ENCODE data around the gene TBC1D8. TPM values are rescaled to one million over a fixed set of nuclear protein-coding genes. Genes with fewer than 3 reads are reported as not detected.

TBC1D8 gene
- polyA plus RNA-seq, 3 donors = 16.1 to 78.0 (median 22.4) TPM

- peaks cover 49 to 67% of the 10 kb centered on the region in 2 donors for H3K36me3 Mint-ChIP-seq
- no peak overlapping the region for H3K27ac ChIP-seq (ENCODE audit: low read depth in 1 of 2, low read length in 2 of 2)
- H3K36me3 ChIP-seq (replicated peaks in 1 of 2; ENCODE audit: control insufficient read depth in 1 of 2, insufficient read depth in 2 of 2, low read length in 2 of 2) = peaks cover 43 to 84% of the 10 kb centered on the region in 2 donors
- no peak overlapping the region for H2AFZ ChIP-seq (ENCODE audit: insufficient read depth, low read depth, low read length, poor library complexity, severe bottlenecking)
- H3K4me1 Mint-ChIP-seq = no peaks in the 10 kb centered on the region
- peak overlapping the region in 2 of 7 donors; percentile 10 to 21 for H3K27ac Mint-ChIP-seq
- H3K4me2 ChIP-seq (replicated peaks; ENCODE audit: extremely low read depth, low read length, poor library complexity, severe bottlenecking) = no peak overlapping the region
- peaks cover 19% of the 10 kb centered on the region for H4K20me1 ChIP-seq (ENCODE audit: insufficient read depth, low read length)
- peaks cover 0 to 3% (median 0%) of the 10 kb centered on the region in 3 donors for H3K27me3 Mint-ChIP-seq (ENCODE audit: low read depth in 3 of 3)
- WGBS (ENCODE audit: insufficient coverage) = 92% methylated on average over 5 of the region's 8 CpGs
- no peaks in the 10 kb centered on the region for H3K27me3 ChIP-seq (ENCODE audit: control insufficient read depth in 2 of 2, insufficient read depth in 2 of 2, low read length in 2 of 2)
- intact Hi-C loops (cut with micrococcal nuclease) = loop anchor here in 1 of 2 donors (10.0 kb wide), 1 partner anchor 816 kb away; no protein-coding TSS in a partner anchor
- no peak for TF ChIP-seq CTCF (IDR thresholded peaks at IDR 0.05)
- no peak overlapping the region for H3K4me3 ChIP-seq (replicated peaks in 1 of 3; ENCODE audit: low read depth in 2 of 3, low read length in 3 of 3)
- no peaks in the 10 kb centered on the region for H3K9me3 ChIP-seq (replicated peaks in 1 of 2; ENCODE audit: control insufficient read depth in 1 of 2, insufficient read depth in 1 of 2, low read length in 2 of 2)
- no peaks in the 10 kb centered on the region for H3K79me2 ChIP-seq (ENCODE audit: insufficient read depth, low read length)
- DNase-seq = no peak
- no peak overlapping the region for H3K9ac ChIP-seq (ENCODE audit: insufficient read depth, low read length, poor library complexity, severe bottlenecking)
- no peaks in the 10 kb centered on the region for H3K4me1 ChIP-seq (ENCODE audit: control insufficient read depth in 1 of 2, insufficient read depth in 2 of 2, low read length in 2 of 2)
- no peak overlapping the region for H3K4me3 Mint-ChIP-seq
- H3K9me3 Mint-ChIP-seq = no peaks in the 10 kb centered on the region
Observed at GRCh38 chr2:101018934-101019333, 132.2 kb downstream of the TBC1D8 start.

GRCh38 chr2:101017371-101017770 is 133.8 kb downstream of the TBC1D8 start:
- Histone ChIP-seq H3K27ac (ENCODE audit: low read depth in 1 of 2, low read length in 2 of 2) (no peak overlapping the region), H4K20me1 (ENCODE audit: insufficient read depth, low read length) (peaks cover 34% of the 10 kb centered on the region), H3K4me1 (ENCODE audit: control insufficient read depth in 1 of 2, insufficient read depth in 2 of 2, low read length in 2 of 2) (no peaks in the 10 kb centered on the region), H3K79me2 (ENCODE audit: insufficient read depth, low read length) (peaks cover 4% of the 10 kb centered on the region), H3K36me3 (replicated peaks in 1 of 2; ENCODE audit: control insufficient read depth in 1 of 2, insufficient read depth in 2 of 2, low read length in 2 of 2) (peaks cover 47 to 80% of the 10 kb centered on the region in 2 donors), H3K4me3 (replicated peaks in 1 of 3; ENCODE audit: low read depth in 2 of 3, low read length in 3 of 3) (no peak overlapping the region), H2AFZ (ENCODE audit: insufficient read depth, low read depth, low read length, poor library complexity, severe bottlenecking) (no peak overlapping the region), H3K9ac (ENCODE audit: insufficient read depth, low read length, poor library complexity, severe bottlenecking) (no peak overlapping the region), H3K9me3 (replicated peaks in 1 of 2; ENCODE audit: control insufficient read depth in 1 of 2, insufficient read depth in 1 of 2, low read length in 2 of 2) (no peaks in the 10 kb centered on the region), H3K27me3 (ENCODE audit: control insufficient read depth in 2 of 2, insufficient read depth in 2 of 2, low read length in 2 of 2) (no peaks in the 10 kb centered on the region), H3K4me2 (replicated peaks; ENCODE audit: extremely low read depth, low read length, poor library complexity, severe bottlenecking) (no peak overlapping the region)
- TF ChIP-seq CTCF (IDR thresholded peaks at IDR 0.05) = no peak
- intact Hi-C loops (cut with micrococcal nuclease) = loop anchor here in 1 of 2 donors (10.0 kb wide), 1 partner anchor 817 kb away; no protein-coding TSS in a partner anchor
- DNase-seq = no peak
- no peaks in the 10 kb centered on the region for H3K9me3 Mint-ChIP-seq
- no peak overlapping the region for H3K27ac Mint-ChIP-seq
- no peaks in the 10 kb centered on the region for H3K4me1 Mint-ChIP-seq
- H3K36me3 Mint-ChIP-seq = peaks cover 48 to 56% of the 10 kb centered on the region in 2 donors
- WGBS (ENCODE audit: insufficient coverage) = 80% methylated on average over 1 of the region's 3 CpGs
- peaks cover 0 to 3% (median 0%) of the 10 kb centered on the region in 3 donors for H3K27me3 Mint-ChIP-seq (ENCODE audit: low read depth in 3 of 3)
- no peak overlapping the region for H3K4me3 Mint-ChIP-seq

All from CD14-positive monocyte (primary cell).